ENCODE data around the gene SEMA6B.

Gene SEMA6B

GRCh38 chr19:4516939-4517300, 42.6 kb downstream of the SEMA6B start:
- Histone ChIP-seq H3K27me3 (no peaks in the 10 kb centered on the region), H3K4me1 (ENCODE audit: control insufficient read depth in 1 of 2, insufficient read depth in 1 of 2, low read depth in 1 of 2, low read length in 1 of 2) (peaks cover 11 to 14% of the 10 kb centered on the region in 2 experiments), H3K27ac (no peak overlapping the region), H3K4me3 (ENCODE audit: low read depth in 1 of 2, low read length in 1 of 2) (no peak overlapping the region), H3K36me3 (peaks cover 42% of the 10 kb centered on the region), H3K9me3 (no peaks in the 10 kb centered on the region)
- no peak for TF ChIP-seq CTCF (IDR thresholded peaks at IDR 0.05)

- no peaks in the 10 kb centered on the region for H3K9me3 ChIP-seq
- no peaks in the 10 kb centered on the region for H3K27me3 ChIP-seq
- H3K4me1 ChIP-seq (ENCODE audit: control insufficient read depth in 1 of 2, insufficient read depth in 1 of 2, low read depth in 1 of 2, low read length in 1 of 2), result peaks cover 11 to 14% of the 10 kb centered on the region in 2 experiments
- H3K27ac ChIP-seq, result no peak overlapping the region
- peaks cover 37% of the 10 kb centered on the region for H3K36me3 ChIP-seq
- no peak for TF ChIP-seq CTCF (IDR thresholded peaks at IDR 0.05)
- H3K4me3 ChIP-seq (ENCODE audit: low read depth in 1 of 2, low read length in 1 of 2), result no peak overlapping the region
These were observed 43.1 kb downstream of the SEMA6B start for GRCh38 chr19:4516199-4516938.

GRCh38 chr19:4515732-4516131, 43.8 kb downstream of the SEMA6B start:
- H3K27ac ChIP-seq, result no peak overlapping the region
- no peak for TF ChIP-seq CTCF (IDR thresholded peaks at IDR 0.05)
- H3K4me1 ChIP-seq (ENCODE audit: control insufficient read depth in 1 of 2, insufficient read depth in 1 of 2, low read depth in 1 of 2, low read length in 1 of 2), result peaks cover 11 to 14% of the 10 kb centered on the region in 2 experiments
- no peak overlapping the region for H3K4me3 ChIP-seq (ENCODE audit: low read depth in 1 of 2, low read length in 1 of 2)
- H3K27me3 ChIP-seq, result no peaks in the 10 kb centered on the region
- no peaks in the 10 kb centered on the region for H3K9me3 ChIP-seq
- peaks cover 32% of the 10 kb centered on the region for H3K36me3 ChIP-seq

- H3K4me3 ChIP-seq (ENCODE audit: low read depth in 1 of 2, low read length in 1 of 2), result no peak overlapping the region
- TF ChIP-seq CTCF (IDR thresholded peaks at IDR 0.05), result no peak
- no peaks in the 10 kb centered on the region for H3K27me3 ChIP-seq
These were observed 46.2 kb downstream of the SEMA6B start for GRCh38 chr19:4513248-4513647.

GRCh38 chr19:4512070-4512469, 47.4 kb downstream of the SEMA6B start:
- Histone ChIP-seq H3K27ac (no peak overlapping the region), H3K27me3 (no peaks in the 10 kb centered on the region), H3K9me3 (no peaks in the 10 kb centered on the region), H3K4me1 (ENCODE audit: control insufficient read depth in 1 of 2, insufficient read depth in 1 of 2, low read depth in 1 of 2, low read length in 1 of 2) (no peaks in the 10 kb centered on the region), H3K36me3 (peaks cover 43% of the 10 kb centered on the region), H3K4me3 (ENCODE audit: low read depth in 1 of 2, low read length in 1 of 2) (no peak overlapping the region)
- TF ChIP-seq CTCF (IDR thresholded peaks at IDR 0.05), result no peak

More at GRCh38 chr19:4513248-4513647, 46.2 kb downstream of the SEMA6B start:
- Histone ChIP-seq H3K36me3 (peaks cover 37% of the 10 kb centered on the region), H3K27ac (no peak overlapping the region), H3K9me3 (no peaks in the 10 kb centered on the region), H3K4me1 (ENCODE audit: control insufficient read depth in 1 of 2, insufficient read depth in 1 of 2, low read depth in 1 of 2, low read length in 1 of 2) (peaks cover 3 to 4% of the 10 kb centered on the region in 2 experiments)
